ENCODE measurements around the gene SLC5A10.
A peak's percentile ranks its signal among the peaks of the same experiment; 100 is the strongest.

The SLC5A10 gene

GRCh38 chr17:18959845-18960240 lies 7.9 kb downstream of the SLC5A10 start:
- TF ChIP-seq Cebpa-rat (IDR thresholded peaks at IDR 0.05) = no peak
- H3K27ac ChIP-seq = no peak overlapping the region
- H4K20me1 ChIP-seq = no peaks in the 10 kb centered on the region; a peak in 1 of 22 replicates

GRCh38 chr17:18960241-18960665 lies 8.3 kb downstream of the SLC5A10 start:
- Histone ChIP-seq H3K4me2 (no peak overlapping the region), H3K36me3 (no peaks in the 10 kb centered on the region), H4K20me1 (no peaks in the 10 kb centered on the region; a peak in 1 of 22 replicates), H3K27ac (no peak overlapping the region), H3K27me3 (no peaks in the 10 kb centered on the region), H3K4me1 (peaks cover 0 to 10% (median 6%) of the 10 kb centered on the region in 10 experiments; a peak in 16 of 20 replicates), H3K9me3 (replicated peaks in 1 of 11) (no peaks in the 10 kb centered on the region), H3K9ac (no peak overlapping the region), H3K4me3 (no peak overlapping the region)
- TF ChIP-seq Cebpa-rat (IDR thresholded peaks at IDR 0.05) = no peak

More at GRCh38 chr17:18959845-18960240, 7.9 kb downstream of the SLC5A10 start:
- H3K36me3 ChIP-seq = no peaks in the 10 kb centered on the region
- H3K4me1 ChIP-seq = peaks cover 0 to 12% (median 7%) of the 10 kb centered on the region in 10 experiments; a peak in 16 of 20 replicates
- no peak overlapping the region for H3K4me2 ChIP-seq
- no peaks in the 10 kb centered on the region for H3K9me3 ChIP-seq (replicated peaks in 1 of 11)
- no peaks in the 10 kb centered on the region for H3K27me3 ChIP-seq
- H3K4me3 ChIP-seq = no peak overlapping the region
- H3K9ac ChIP-seq = no peak overlapping the region

GRCh38 chr17:18960803-18961511 lies 9.0 kb downstream of the SLC5A10 start:
- Histone ChIP-seq H3K36me3 (no peaks in the 10 kb centered on the region), H3K4me1 (peaks cover 0 to 5% (median 0%) of the 10 kb centered on the region in 10 experiments; a peak in 1 of 20 replicates), H3K27ac (no peak overlapping the region), H4K20me1 (no peaks in the 10 kb centered on the region; a peak in 1 of 22 replicates), H3K9me3 (replicated peaks in 1 of 11) (no peaks in the 10 kb centered on the region), H3K4me2 (no peak overlapping the region), H3K27me3 (no peaks in the 10 kb centered on the region), H3K4me3 (no peak overlapping the region), H3K9ac (peak overlapping the region in 3 of 11 experiments; percentile 5 to 34 (median 29); a peak in 3 of 22 replicates)
- TF ChIP-seq Cebpa-rat (IDR thresholded peaks at IDR 0.05) = no peak

DNA sequence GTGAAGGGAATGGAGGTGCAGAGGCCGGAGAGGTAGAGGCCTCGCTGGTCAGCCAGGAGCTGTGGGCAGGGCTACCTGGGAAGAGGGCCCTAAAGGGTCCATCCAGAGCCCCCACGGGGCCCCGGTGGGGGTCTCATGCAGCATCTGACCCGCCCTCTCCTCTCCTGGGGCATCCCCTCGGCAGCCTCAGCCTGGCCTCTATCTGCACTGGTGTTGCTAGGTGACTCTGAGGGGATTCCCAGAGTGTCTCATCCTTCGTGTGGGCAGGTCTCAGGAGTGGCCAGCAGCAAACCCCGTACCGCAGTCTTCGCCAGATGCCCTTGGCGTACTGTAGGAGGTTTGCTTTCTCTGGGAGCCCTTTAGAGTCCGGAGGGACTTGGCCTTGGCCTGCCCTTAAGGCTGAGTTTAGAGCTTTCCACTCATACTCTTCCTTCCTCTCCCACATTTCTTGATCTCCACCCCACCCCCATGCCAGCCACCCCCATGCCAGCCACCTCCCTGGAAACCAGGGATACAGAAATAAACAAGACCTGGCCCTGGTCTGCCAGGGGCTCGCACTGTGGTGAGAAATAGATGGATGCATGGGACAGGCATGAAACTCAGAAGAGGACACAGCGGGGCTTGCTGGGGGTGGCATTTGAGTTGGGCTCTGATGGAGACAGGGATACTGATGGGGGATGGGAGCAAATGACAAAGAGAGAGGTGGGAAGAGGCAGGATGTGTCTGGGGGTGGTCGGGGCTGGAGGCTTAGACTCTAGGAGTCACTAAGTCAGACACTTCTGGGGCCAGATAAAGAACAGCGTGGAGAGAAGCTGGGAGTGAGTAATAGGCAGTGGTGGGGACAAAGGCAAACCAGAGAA lies 9.9 kb downstream of the SLC5A10 start:
- Histone ChIP-seq H3K9me3 (replicated peaks in 1 of 11) (no peaks in the 10 kb centered on the region), H3K36me3 (no peaks in the 10 kb centered on the region), H3K9ac (peak overlapping the region in 4 of 11 experiments; percentile 5 to 34 (median 19); a peak in 3 of 22 replicates), H3K27ac (no peak overlapping the region), H3K27me3 (no peaks in the 10 kb centered on the region), H3K4me3 (no peak overlapping the region), H3K4me1 (peaks cover 0 to 5% (median 0%) of the 10 kb centered on the region in 10 experiments; a peak in 1 of 20 replicates), H3K4me2 (no peak overlapping the region), H4K20me1 (no peaks in the 10 kb centered on the region; a peak in 1 of 22 replicates)
- TF ChIP-seq Cebpa-rat (IDR thresholded peaks at IDR 0.05) = no peak

DNA sequence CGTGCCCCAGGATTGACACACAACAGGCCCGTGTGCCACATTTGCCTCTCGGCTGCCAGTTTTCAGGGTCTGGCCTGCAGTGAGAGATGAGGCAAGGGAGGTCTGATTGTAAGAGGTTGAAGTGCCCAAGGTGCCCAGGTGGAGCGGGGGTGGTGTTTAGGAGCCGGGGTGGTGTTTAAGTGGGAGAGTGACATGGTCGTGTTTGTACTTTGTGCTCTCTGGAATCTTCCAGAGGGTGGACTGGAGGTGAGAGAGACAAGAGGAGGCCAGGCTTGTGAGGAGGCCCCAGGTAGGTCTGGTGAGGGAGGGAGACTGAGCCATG lies 10.5 kb downstream of the SLC5A10 start:
- Histone ChIP-seq H3K4me1 (peaks cover 0 to 7% (median 3%) of the 10 kb centered on the region in 10 experiments; a peak in 5 of 20 replicates), H3K9ac (0 out of 22 replicates have a peak overlapping the region, but pooled peaks of 1 of the 11 experiments have one; percentile 24), H3K27ac (no peak overlapping the region), H3K9me3 (replicated peaks in 1 of 11) (no peaks in the 10 kb centered on the region), H4K20me1 (no peaks in the 10 kb centered on the region; a peak in 1 of 22 replicates), H3K27me3 (no peaks in the 10 kb centered on the region), H3K4me3 (no peak overlapping the region), H3K36me3 (no peaks in the 10 kb centered on the region), H3K4me2 (no peak overlapping the region)
- no peak for TF ChIP-seq Cebpa-rat (IDR thresholded peaks at IDR 0.05)

DNA sequence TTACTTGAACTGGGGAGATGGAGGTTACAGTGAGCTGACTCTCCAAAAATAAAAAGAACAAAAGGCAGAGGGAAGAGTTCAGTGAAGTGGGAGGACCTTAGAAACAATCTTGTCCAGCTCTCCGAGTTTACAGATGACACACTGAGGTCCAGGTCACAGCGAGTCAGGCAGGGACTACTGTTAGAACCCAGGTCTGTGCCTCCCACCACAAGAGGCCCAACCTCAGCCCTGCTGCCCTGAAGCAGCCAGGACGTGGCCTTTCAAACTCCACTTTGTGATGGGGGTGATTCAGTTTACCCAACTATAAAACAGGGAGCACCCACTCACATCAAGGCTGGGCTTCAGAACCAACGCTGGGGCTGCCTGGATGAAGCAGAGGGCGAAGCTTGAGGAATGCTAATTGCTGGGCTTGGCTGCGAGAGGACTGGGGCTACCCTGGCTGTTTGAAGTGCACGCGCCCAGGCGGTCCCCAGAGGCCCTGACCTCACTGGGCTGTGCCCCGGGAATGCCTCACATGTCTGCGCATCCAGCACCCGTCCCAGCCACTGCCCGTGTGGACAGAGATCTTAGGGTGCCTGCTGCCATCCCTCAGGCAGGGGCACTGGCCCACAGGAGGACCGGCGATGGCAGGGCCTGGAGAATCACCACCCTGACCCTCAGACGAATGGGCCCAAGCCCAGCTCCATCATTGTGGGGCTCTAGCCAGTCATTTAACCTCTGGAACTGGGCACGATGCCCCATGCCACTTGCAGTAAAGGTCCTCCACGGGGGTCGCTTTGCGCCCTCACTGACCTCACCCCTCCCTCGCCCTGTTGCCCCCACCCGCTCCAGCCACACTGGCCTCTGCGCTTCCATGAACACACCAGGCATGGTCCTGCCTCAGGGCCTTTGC lies 11.4 kb downstream of the SLC5A10 start:
- Histone ChIP-seq H3K27ac (no peak overlapping the region), H3K27me3 (no peaks in the 10 kb centered on the region), H3K9ac (0 out of 22 replicates have a peak overlapping the region, but pooled peaks of 1 of the 11 experiments have one; percentile 4), H3K4me2 (no peak overlapping the region), H3K4me1 (peaks cover 6 to 16% (median 11%) of the 10 kb centered on the region in 10 experiments), H3K36me3 (no peaks in the 10 kb centered on the region), H3K4me3 (no peak overlapping the region), H3K9me3 (replicated peaks in 1 of 11) (no peaks in the 10 kb centered on the region), H4K20me1 (no peaks in the 10 kb centered on the region; a peak in 1 of 22 replicates)
- no peak for TF ChIP-seq Cebpa-rat (IDR thresholded peaks at IDR 0.05)

- Histone ChIP-seq H3K9ac (0 out of 22 replicates have a peak overlapping the region, but pooled peaks of 1 of the 11 experiments have one; percentile 36), H3K4me2 (no peak overlapping the region), H3K27me3 (no peaks in the 10 kb centered on the region), H3K9me3 (replicated peaks in 1 of 11) (no peaks in the 10 kb centered on the region), H3K4me1 (peaks cover 12 to 22% (median 17%) of the 10 kb centered on the region in 10 experiments), H3K27ac (no peak overlapping the region), H4K20me1 (no peaks in the 10 kb centered on the region; a peak in 1 of 22 replicates), H3K36me3 (no peaks in the 10 kb centered on the region), H3K4me3 (no peak overlapping the region)
- TF ChIP-seq Cebpa-rat (IDR thresholded peaks at IDR 0.05) = no peak
These were observed 12.0 kb downstream of the SLC5A10 start for GRCh38 chr17:18964018-18964351.

DNA sequence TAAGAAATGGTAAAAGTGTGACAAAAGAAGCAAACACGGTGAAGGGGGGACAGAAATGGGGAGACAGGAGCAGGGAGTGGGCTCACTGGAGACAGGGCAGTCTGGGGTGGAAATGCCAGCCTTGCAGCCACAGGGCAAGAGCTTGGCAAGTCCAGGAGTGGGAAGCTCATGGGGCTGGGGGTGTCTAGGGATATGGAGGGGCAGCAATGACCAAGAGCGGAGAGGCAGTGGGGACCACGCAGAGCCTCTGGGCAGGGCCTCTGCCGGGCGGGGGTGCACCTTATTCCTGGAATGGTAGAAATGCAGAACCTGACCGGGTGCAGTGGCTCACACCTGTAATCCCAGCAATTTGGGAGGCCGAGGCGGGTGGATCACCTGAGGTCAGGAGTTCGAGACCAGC lies 12.6 kb downstream of the SLC5A10 start:
- Histone ChIP-seq H3K27me3 (no peaks in the 10 kb centered on the region), H3K4me1 (peaks cover 17 to 27% (median 23%) of the 10 kb centered on the region in 10 experiments), H3K36me3 (no peaks in the 10 kb centered on the region), H3K4me3 (no peak overlapping the region), H3K9me3 (replicated peaks in 1 of 11) (no peaks in the 10 kb centered on the region), H3K9ac (0 out of 22 replicates have a peak overlapping the region, but pooled peaks of 1 of the 11 experiments have one; percentile 36), H4K20me1 (no peaks in the 10 kb centered on the region), H3K27ac (no peak overlapping the region), H3K4me2 (no peak overlapping the region)
- no peak for TF ChIP-seq Cebpa-rat (IDR thresholded peaks at IDR 0.05)

Measured in BLaER1 treated with 17β-estradiol and CSF1 and Interleukin-3, amounts not matched to agents 10 nM and 100 nM (cell line).